Measurements from ENCODE around the gene PRX. TPM values are rescaled to one million over a fixed set of nuclear protein-coding genes. Genes with fewer than 3 reads are reported as not detected.

The PRX gene
- total and polyA plus RNA-seq, 9 of the 15 experiments (the other 6 are each of a cell fraction or from before 2014, with no cell fraction given) = 0.65 to 3.5 (median 1.7) TPM; not detected in 2

DNA sequence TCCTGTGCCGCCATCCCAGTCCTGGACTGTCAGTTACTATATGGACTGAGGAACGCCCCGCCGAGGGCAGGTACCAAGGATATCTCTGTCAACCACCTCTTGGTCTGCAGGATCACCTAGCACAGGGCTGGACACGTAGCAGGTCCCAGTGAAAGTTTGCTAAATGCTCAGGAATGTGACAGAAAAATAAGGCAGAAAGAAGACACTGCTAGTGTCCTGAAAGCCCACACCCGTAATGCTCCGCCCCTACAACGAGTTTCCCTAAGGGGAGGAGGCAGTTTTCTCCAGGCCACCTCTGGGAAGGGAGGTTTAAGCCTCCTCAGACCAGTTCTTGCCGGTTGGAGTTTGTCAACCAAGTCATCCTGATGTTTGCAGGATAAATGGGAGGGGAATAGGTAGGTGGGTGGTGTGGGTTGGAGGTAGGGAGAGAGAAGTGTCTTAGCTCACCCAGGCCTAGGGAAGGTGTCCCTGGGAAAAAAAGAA is 32.6 kb upstream of the PRX start:
- intact Hi-C loops (cut with micrococcal nuclease) (no loop called here), in situ Hi-C loops (cut with MboI) (no loop called here)
- Histone ChIP-seq H3K4me3 (no peak overlapping the region), H2AFZ (ENCODE audit: low read depth, low read length) (peak overlapping the region; percentile 3; the same call in 1 of the 2 replicates), H4K20me1 (replicated peaks; ENCODE audit: control insufficient read depth, insufficient read depth, low read length) (peaks cover 21% of the 10 kb centered on the region), H3K4me1 (replicated peaks in 1 of 2; ENCODE audit: control insufficient read depth in 2 of 2, insufficient read depth in 2 of 2, low read length in 2 of 2) (peaks cover 24 to 29% of the 10 kb centered on the region in 2 experiments), H3K9ac (ENCODE audit: insufficient read depth in 1 of 2, low read depth in 2 of 2, low read length in 2 of 2) (peak overlapping the region; percentile 70 to 77; a peak in 3 of 4 replicates), H3K9me1 (ENCODE audit: control insufficient read depth, insufficient read depth, low read length) (no peaks in the 10 kb centered on the region), H3K79me2 (ENCODE audit: control insufficient read depth, insufficient read depth, low read length) (peaks cover 32% of the 10 kb centered on the region), H3K9me3 (replicated peaks; ENCODE audit: control insufficient read depth, insufficient read depth, low read depth, low read length) (no peaks in the 10 kb centered on the region), H3K27me3 (ENCODE audit: control insufficient read depth in 2 of 2, insufficient read depth in 2 of 2, low read length in 2 of 2) (no peaks in the 10 kb centered on the region), H3K4me2 (ENCODE audit: insufficient read depth, low read length) (peak overlapping the region; percentile 70), H3K36me3 (ENCODE audit: control insufficient read depth, insufficient read depth, low read length) (peaks cover 47% of the 10 kb centered on the region), H3K27ac (ENCODE audit: extremely low read depth, low read depth, low read length) (peak overlapping the region; percentile 95)
- peak; percentile 57 to 91 (median 68) for DNase-seq (ENCODE audit: extremely low read depth in 1 of 4, low spot score in 3 of 4)
- no TSS peak for BruUV-seq (replicated peaks)
- POLR2A ChIA-PET = interaction anchor here (1.0 to 3.1 kb wide), 7 partner anchors 10 to 157 kb away, joined by 3 to 27 read pairs (median 5); partner anchors contain the start of gene BLVRB
- CTCF ChIA-PET (ENCODE audit: low intra/inter-chr PET ratio) = no interaction called here
- peak; percentile 93 for FAIRE-seq
- ATAC-seq = peak; percentile 54
- WGBS (ENCODE audit: insufficient coverage, low coverage, missing lambda C conversion rate) = 22% methylated on average over 9 of the region's 9 CpGs
- no peak for TF ChIP-seq ZBTB2 (IDR thresholded peaks at IDR 0.05)
- no peak for TF ChIP-seq ZFPM2 (CRISPR knock-in tag; IDR thresholded peaks at IDR 0.05)
- no peak for TF ChIP-seq ILK (tag; IDR thresholded peaks at IDR 0.05; ENCODE audit: borderline replicate concordance, low read depth)
- no peak for TF ChIP-seq ARID1B (IDR thresholded peaks at IDR 0.05)
- TF ChIP-seq FOXK1 (CRISPR knock-in tag; IDR thresholded peaks at IDR 0.05; ENCODE audit: borderline replicate concordance) = 0 out of 2 replicates have a peak, but pooled peaks have one; percentile 54
- no peak for TF ChIP-seq ZNF354B (CRISPR knock-in tag; IDR thresholded peaks at IDR 0.05)
- no peak for TF ChIP-seq BCL6 (CRISPR knock-in tag; IDR thresholded peaks at IDR 0.05)
- no peak for TF ChIP-seq DMBX1 (CRISPR knock-in tag; IDR thresholded peaks at IDR 0.05; ENCODE audit: borderline replicate concordance)
- TF ChIP-seq, protein P1, sequence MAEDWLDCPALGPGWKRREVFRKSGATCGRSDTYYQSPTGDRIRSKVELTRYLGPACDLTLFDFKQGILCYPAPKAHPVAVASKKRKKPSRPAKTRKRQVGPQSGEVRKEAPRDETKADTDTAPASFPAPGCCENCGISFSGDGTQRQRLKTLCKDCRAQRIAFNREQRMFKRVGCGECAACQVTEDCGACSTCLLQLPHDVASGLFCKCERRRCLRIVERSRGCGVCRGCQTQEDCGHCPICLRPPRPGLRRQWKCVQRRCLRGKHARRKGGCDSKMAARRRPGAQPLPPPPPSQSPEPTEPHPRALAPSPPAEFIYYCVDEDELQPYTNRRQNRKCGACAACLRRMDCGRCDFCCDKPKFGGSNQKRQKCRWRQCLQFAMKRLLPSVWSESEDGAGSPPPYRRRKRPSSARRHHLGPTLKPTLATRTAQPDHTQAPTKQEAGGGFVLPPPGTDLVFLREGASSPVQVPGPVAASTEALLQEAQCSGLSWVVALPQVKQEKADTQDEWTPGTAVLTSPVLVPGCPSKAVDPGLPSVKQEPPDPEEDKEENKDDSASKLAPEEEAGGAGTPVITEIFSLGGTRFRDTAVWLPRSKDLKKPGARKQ (CRISPR knock-in tag; IDR thresholded peaks at IDR 0.05) = no peak
- TF ChIP-seq FOXA1 (IDR thresholded peaks at IDR 0.05; ENCODE audit: borderline replicate concordance) = no peak
- no peak for TF ChIP-seq NFRKB (IDR thresholded peaks at IDR 0.05; ENCODE audit: low read depth)
- no peak for TF ChIP-seq USF2 (CRISPR knock-in tag; IDR thresholded peaks at IDR 0.05)
- no peak for TF ChIP-seq NR2C1 (IDR thresholded peaks at IDR 0.05)
- TF ChIP-seq NR2C1 (tag; IDR thresholded peaks at IDR 0.05) = no peak
- no peak for TF ChIP-seq NCOR1 (IDR thresholded peaks at IDR 0.05)
- TF ChIP-seq NR2F6 (CRISPR knock-in tag; IDR thresholded peaks at IDR 0.05) = no peak
- no peak for TF ChIP-seq MTF1 (CRISPR knock-in tag; IDR thresholded peaks at IDR 0.05; ENCODE audit: borderline replicate concordance)
- peak; percentile 45; the same call in 1 of the 2 replicates for TF ChIP-seq NFE2 (IDR thresholded peaks at IDR 0.05; ENCODE audit: low read depth)
- TF ChIP-seq HINFP (tag; conservative IDR thresholded peaks at IDR 0.05; ENCODE audit: low read depth) = no peak
- TF ChIP-seq RBM39 (optimal IDR thresholded peaks at IDR 0.05; ENCODE audit: low read depth, low read length) = no peak
